IMR-90 (cell line): ENCODE data around the gene DPYD. TPM values are rescaled to one million over a fixed set of nuclear protein-coding genes. Genes with fewer than 3 reads are reported as not detected.

ENCODE experiments used
- ATAC-seq: fragments of 200-7000 bp; cut with Tn5 transposase; 2 replicates; pipeline ENCODE4 v1.9.1; 2020; ENCODE audit warnings: low read depth, mild to moderate bottlenecking, moderate library complexity
- BruUV-seq: library from RNA; stranded (reverse); fragments of 400-500 nt; replicated peaks from 2 replicates; lab custom pipeline; 2021; lab: Mats Ljungman, UMichigan
- CTCF ChIA-PET: fragments of 300-600 bp; formaldehyde crosslinking; extraction: SDS; loops from one replicate; lab custom pipeline; 2021; ENCODE audit warnings: antibody characterized with exemption; lab: Yijun Ruan, JAX
- POLR2A ChIA-PET: fragments of 300-600 bp; sonication (Branson Sonifier 250); formaldehyde crosslinking; loops from one replicate; lab custom pipeline; 2022; ENCODE audit warnings: antibody characterized with exemption; ENCODE audit not compliant: unreplicated experiment; lab: Charles Lee
- DNase-seq: peaks from one replicate; pipeline ENCODE4 v3.0.0; 2013
- H2AFZ ChIP-seq: replicated peaks from 2 replicates; pipeline ENCODE3; 2013; ENCODE audit warnings: low read length, mild to moderate bottlenecking; ENCODE audit not compliant: poor library complexity
- H2AK5ac ChIP-seq: 2 replicates; pipeline ENCODE4 v1.6.1; 2013; ENCODE audit warnings: low read depth, low read length, inconsistent platforms
- H2AK9ac ChIP-seq: replicated peaks from 2 replicates; pipeline ENCODE3; 2013; ENCODE audit warnings: mild to moderate bottlenecking, low read depth, low read length, moderate library complexity; ENCODE audit not compliant: poor library complexity
- H2BK120ac ChIP-seq: 2 replicates; pipeline ENCODE4 v1.6.1; 2013; ENCODE audit warnings: low read depth, low read length, inconsistent platforms
- H2BK15ac ChIP-seq: 3 replicates; pipeline ENCODE4 v1.6.1; 2013; ENCODE audit warnings: low read depth, low read length, inconsistent platforms
- H2BK20ac ChIP-seq: 2 replicates; pipeline ENCODE4 v1.6.1; 2013; ENCODE audit warnings: low read depth, mild to moderate bottlenecking, inconsistent platforms, low read length, moderate library complexity
- H2BK5ac ChIP-seq: 2 replicates; pipeline ENCODE4 v1.6.1; 2013; ENCODE audit warnings: mild to moderate bottlenecking, low read depth, low read length, inconsistent platforms; ENCODE audit not compliant: poor library complexity, severe bottlenecking
- H3K14ac ChIP-seq: replicated peaks from 2 replicates; pipeline ENCODE4 v1.6.1; 2013; ENCODE audit warnings: low read depth, low read length, inconsistent platforms
- H3K18ac ChIP-seq: 2 replicates; pipeline ENCODE4 v1.6.1; 2013; ENCODE audit warnings: low read depth, low read length, control low read depth
- H3K23ac ChIP-seq: 2 replicates; pipeline ENCODE4 v1.6.1; 2013; ENCODE audit warnings: low read depth, low read length, inconsistent platforms
- H3K27ac ChIP-seq: 2 replicates; pipeline ENCODE4 v1.5.1; 2013; ENCODE audit warnings: mild to moderate bottlenecking, control low read depth, low read length; ENCODE audit not compliant: insufficient read depth
- H3K27me3 ChIP-seq: 2 replicates; pipeline ENCODE4 v1.6.1; 2013; ENCODE audit warnings: low read length; ENCODE audit not compliant: control insufficient read depth, insufficient read depth
- H3K36me3 ChIP-seq: 2 replicates; pipeline ENCODE4 v1.6.1; 2013; ENCODE audit warnings: low read length, mixed read lengths; ENCODE audit not compliant: control insufficient read depth, insufficient read depth
- H3K4ac ChIP-seq: 2 replicates; pipeline ENCODE4 v1.6.1; 2013; ENCODE audit warnings: low read depth, low read length, inconsistent platforms
- H3K4me1 ChIP-seq: 2 replicates; pipeline ENCODE4 v1.6.1; 2013; ENCODE audit warnings: low read length, mixed read lengths; ENCODE audit not compliant: control insufficient read depth, insufficient read depth
- H3K4me2 ChIP-seq: 2 replicates; pipeline ENCODE4 v1.6.1; 2013; ENCODE audit warnings: low read depth, mild to moderate bottlenecking, control low read depth, low read length, moderate library complexity
- H3K4me3 ChIP-seq: 2 replicates; pipeline ENCODE4 v1.5.1; 2013; ENCODE audit warnings: low read depth, mild to moderate bottlenecking, control low read depth, low read length, moderate library complexity; ENCODE audit not compliant: insufficient read depth
- H3K56ac ChIP-seq: 2 replicates; pipeline ENCODE4 v1.6.1; 2013; ENCODE audit warnings: low read length, inconsistent platforms; ENCODE audit not compliant: insufficient read depth; ENCODE audit errors: extremely low read depth
- H3K79me1 ChIP-seq, 2 experiments: 2 replicates each; pipeline ENCODE4 v1.6.1; 2013; ENCODE audit warnings: low read length in 2 of 2, inconsistent platforms in 1 of 2, low read depth in 1 of 2
- H3K9ac ChIP-seq: 2 replicates; pipeline ENCODE4 v1.6.1; 2013; ENCODE audit warnings: low read depth, low read length, control low read depth
- H3K9me1 ChIP-seq: 2 replicates; pipeline ENCODE4 v1.6.1; 2013; ENCODE audit warnings: low read length, inconsistent platforms; ENCODE audit not compliant: insufficient read depth
- H3K9me3 ChIP-seq: 2 replicates; pipeline ENCODE4 v1.6.1; 2013; ENCODE audit warnings: low read length; ENCODE audit not compliant: control insufficient read depth, insufficient read depth
- H4K20me1 ChIP-seq: 2 replicates; pipeline ENCODE4 v1.6.1; 2013; ENCODE audit warnings: low read length, inconsistent platforms; ENCODE audit not compliant: insufficient read depth
- H4K5ac ChIP-seq: 2 replicates; pipeline ENCODE4 v1.6.1; 2013; ENCODE audit warnings: mild to moderate bottlenecking, low read depth, low read length, control low read depth
- H4K8ac ChIP-seq, 2 experiments: 2 replicates each; pipeline ENCODE4 v1.6.1; 2013; ENCODE audit warnings: low read depth in 2 of 2, low read length in 2 of 2, control low read depth in 1 of 2, inconsistent platforms in 1 of 2
- H4K91ac ChIP-seq: 2 replicates; pipeline ENCODE4 v1.6.1; 2013; ENCODE audit warnings: low read depth, low read length, inconsistent platforms; ENCODE audit not compliant: insufficient read depth
- BHLHE40 ChIP-seq: fragments of 150-350 bp; IDR thresholded peaks from 2 replicates; pipeline ENCODE4 v1.6.1; 2016; ENCODE audit warnings: mild to moderate bottlenecking, low read depth, low read length
- CEBPB ChIP-seq: IDR thresholded peaks from 2 replicates; pipeline ENCODE4 v1.6.1; 2012; ENCODE audit warnings: low read depth, low read length, improper control_type of control experiment
- CHD1 ChIP-seq: IDR thresholded peaks from 2 replicates; pipeline ENCODE4 v1.6.1; 2012; ENCODE audit warnings: low read depth, low read length, improper control_type of control experiment
- FOS ChIP-seq: fragments of 150-350 bp; IDR thresholded peaks from 2 replicates; pipeline ENCODE4 v1.6.1; 2016; ENCODE audit warnings: low read depth, low read length
- MAFK ChIP-seq: IDR thresholded peaks from 2 replicates; pipeline ENCODE4 v1.6.1; 2012; ENCODE audit warnings: low read depth, low read length, improper control_type of control experiment
- MAZ ChIP-seq: IDR thresholded peaks from 2 replicates; pipeline ENCODE4 v1.6.1; 2012; ENCODE audit warnings: low read depth, mild to moderate bottlenecking, low read length, improper control_type of control experiment, moderate library complexity, borderline replicate concordance
- MXI1 ChIP-seq: IDR thresholded peaks from 2 replicates; pipeline ENCODE4 v1.6.1; 2012; ENCODE audit warnings: low read depth, mild to moderate bottlenecking, low read length, moderate library complexity, borderline replicate concordance
- NFE2L2 ChIP-seq: fragments of 150-350 bp; IDR thresholded peaks from 2 replicates; pipeline ENCODE4 v1.6.1; 2016; ENCODE audit warnings: low read depth, mild to moderate bottlenecking, low read length
- POLR2A ChIP-seq: IDR thresholded peaks from 2 replicates; pipeline ENCODE4 v1.6.1; 2012; ENCODE audit warnings: mild to moderate bottlenecking, low read depth, low read length
- RAD21 ChIP-seq: IDR thresholded peaks from 2 replicates; pipeline ENCODE4 v1.6.1; 2012; ENCODE audit warnings: low read length, improper control_type of control experiment
- RCOR1 ChIP-seq: IDR thresholded peaks from 2 replicates; pipeline ENCODE4 v1.6.1; 2012; ENCODE audit warnings: mild to moderate bottlenecking, low read length, improper control_type of control experiment; ENCODE audit not compliant: insufficient replicate concordance
- RFX5 ChIP-seq: IDR thresholded peaks from 2 replicates; pipeline ENCODE4 v1.8.0; 2012; ENCODE audit warnings: low read depth, mild to moderate bottlenecking, low read length, moderate library complexity
- SMC3 ChIP-seq: fragments of 150-350 bp; IDR thresholded peaks from 2 replicates; pipeline ENCODE4 v1.6.1; 2016; ENCODE audit warnings: low read depth, mild to moderate bottlenecking, antibody characterized with exemption, low read length, moderate library complexity
- WGBS, 2 experiments: methylation state at CpG; one replicate each; pipeline versions ENCODE4 v1.1.5 to v1.1.7; 2013; ENCODE audit warnings: missing lambda C conversion rate in 2 of 2; ENCODE audit not compliant: insufficient read length in 1 of 2; ENCODE audit errors: extremely low coverage in 2 of 2; 5-methylcytosine and 5-hydroxymethylcytosine counted together
- dilution Hi-C: fragments of 300-500 bp; cut with HindIII; formaldehyde crosslinking; loops from one replicate; pipeline ENCODE4 v1.14.3; 2018; ENCODE audit warnings: low sequenced_read_pairs; ENCODE audit not compliant: unreplicated experiment
- in situ Hi-C: fragments of 300-500 bp; cut with MboI; formaldehyde crosslinking; loops from 3 replicates; pipeline ENCODE4 v1.14.3; 2019; ENCODE audit warnings: low sequenced_read_pairs, inconsistent platforms, mixed read lengths
- intact Hi-C: fragments of 100-400 bp; cut with micrococcal nuclease; formaldehyde crosslinking; loops from 2 replicates; pipeline ENCODE4 v1.10.0; 2022
- polyA plus RNA-seq, 3 experiments: library from polyadenylated mRNA; depleted of rRNA; stranded (reverse); fragments of >200 nt; gene quantifications; 2 replicates each; pipeline ENCODE4 v1.2.3, GENCODE V29; 2012; ENCODE audit warnings: low replicate concordance in 1 of 3
- total RNA-seq: library from RNA; depleted of rRNA; stranded (reverse); fragments of >200 nt; gene quantifications from 2 replicates; pipeline ENCODE4 v1.2.3, GENCODE V29; 2012
- TF ChIP-seq, protein P1 (sequence below): fragments of 150-350 bp; IDR thresholded peaks from 2 replicates; pipeline ENCODE4 v1.6.1; 2016; ENCODE audit warnings: low read depth, mild to moderate bottlenecking, low read length, moderate library complexity, borderline replicate concordance
- TF ChIP-seq, protein P2 (sequence below): fragments of 150-350 bp; IDR thresholded peaks from 2 replicates; pipeline ENCODE4 v1.6.1; 2017; ENCODE audit warnings: mild to moderate bottlenecking, antibody characterized with exemption, low read length, low read depth
- TF ChIP-seq, protein P3 (sequence below): conservative IDR thresholded peaks from 2 replicates; pipeline ENCODE4 v1.5.1; 2012; ENCODE audit warnings: mild to moderate bottlenecking, low read depth, low read length, improper control_type of control experiment

Gene DPYD
- total and polyA plus RNA-seq, 2 of the 4 experiments (the other 2 are of a cell fraction) = 9.3 to 47.3 TPM

DNA sequence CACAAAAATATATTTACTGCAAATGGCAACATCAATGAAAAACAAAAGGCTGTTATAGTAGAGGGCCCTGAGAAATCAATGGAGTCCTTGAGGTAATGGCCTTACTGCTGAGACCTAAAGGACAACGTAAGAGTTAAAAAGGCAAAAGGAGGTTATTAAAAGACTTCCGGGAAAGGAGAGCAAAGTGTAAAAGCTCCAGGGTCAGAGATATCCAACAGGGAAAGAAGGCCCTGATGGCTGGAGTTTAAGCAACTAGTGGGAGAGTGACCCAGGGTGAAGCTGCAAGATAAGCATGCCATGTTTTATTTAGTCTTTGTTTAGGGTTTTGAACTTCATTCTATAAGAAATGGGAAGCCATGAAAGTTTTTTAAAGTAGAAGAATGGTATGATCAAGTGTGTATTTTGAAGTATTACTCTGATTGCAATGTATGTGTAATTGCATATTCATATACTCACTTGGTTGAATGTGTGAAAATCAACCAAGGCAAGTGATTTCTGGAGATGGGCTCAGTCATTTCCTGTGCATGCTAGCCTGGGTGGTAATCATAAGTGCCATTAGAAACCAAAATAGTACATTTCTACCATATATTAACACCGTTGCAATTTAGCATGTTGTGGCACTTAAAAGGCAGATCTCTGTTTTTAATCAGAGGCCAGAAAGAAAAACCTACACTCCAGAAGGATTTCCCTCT is 5.3 kb upstream of the DPYD start:
- H2BK5ac ChIP-seq = no peak overlapping the region
- in situ Hi-C loops = no loop called here
- H4K5ac ChIP-seq = no peak overlapping the region
- no peaks in the 10 kb centered on the region for H3K79me1 ChIP-seq
- no peak overlapping the region for H2AK5ac ChIP-seq
- H3K4ac ChIP-seq = no peak overlapping the region
- no peak overlapping the region for H2BK15ac ChIP-seq
- no peaks in the 10 kb centered on the region; the same call in 1 of the 2 replicates for H3K9me1 ChIP-seq
- H4K91ac ChIP-seq = no peak overlapping the region
- no peak for DNase-seq
- dilution Hi-C loops = no loop called here
- H2AK9ac ChIP-seq = no peak overlapping the region
- no peak for ATAC-seq
- no peaks in the 10 kb centered on the region for H3K27me3 ChIP-seq
- H3K36me3 ChIP-seq = no peaks in the 10 kb centered on the region
- no peak overlapping the region for H3K56ac ChIP-seq
- TF ChIP-seq MXI1 (no peak), NFE2L2 (no peak), CEBPB (no peak), MAFK (no peak), RAD21 (no peak), FOS (no peak), SMC3 (no peak), CHD1 (no peak), BHLHE40 (no peak), MAZ (no peak), RCOR1 (no peak), POLR2A (no peak), RFX5 (no peak)
- TF ChIP-seq, protein P1, sequence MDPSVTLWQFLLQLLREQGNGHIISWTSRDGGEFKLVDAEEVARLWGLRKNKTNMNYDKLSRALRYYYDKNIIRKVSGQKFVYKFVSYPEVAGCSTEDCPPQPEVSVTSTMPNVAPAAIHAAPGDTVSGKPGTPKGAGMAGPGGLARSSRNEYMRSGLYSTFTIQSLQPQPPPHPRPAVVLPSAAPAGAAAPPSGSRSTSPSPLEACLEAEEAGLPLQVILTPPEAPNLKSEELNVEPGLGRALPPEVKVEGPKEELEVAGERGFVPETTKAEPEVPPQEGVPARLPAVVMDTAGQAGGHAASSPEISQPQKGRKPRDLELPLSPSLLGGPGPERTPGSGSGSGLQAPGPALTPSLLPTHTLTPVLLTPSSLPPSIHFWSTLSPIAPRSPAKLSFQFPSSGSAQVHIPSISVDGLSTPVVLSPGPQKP = no peak
- TF ChIP-seq, protein P2, sequence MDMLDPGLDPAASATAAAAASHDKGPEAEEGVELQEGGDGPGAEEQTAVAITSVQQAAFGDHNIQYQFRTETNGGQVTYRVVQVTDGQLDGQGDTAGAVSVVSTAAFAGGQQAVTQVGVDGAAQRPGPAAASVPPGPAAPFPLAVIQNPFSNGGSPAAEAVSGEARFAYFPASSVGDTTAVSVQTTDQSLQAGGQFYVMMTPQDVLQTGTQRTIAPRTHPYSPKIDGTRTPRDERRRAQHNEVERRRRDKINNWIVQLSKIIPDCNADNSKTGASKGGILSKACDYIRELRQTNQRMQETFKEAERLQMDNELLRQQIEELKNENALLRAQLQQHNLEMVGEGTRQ = no peak
- TF ChIP-seq, protein P3, sequence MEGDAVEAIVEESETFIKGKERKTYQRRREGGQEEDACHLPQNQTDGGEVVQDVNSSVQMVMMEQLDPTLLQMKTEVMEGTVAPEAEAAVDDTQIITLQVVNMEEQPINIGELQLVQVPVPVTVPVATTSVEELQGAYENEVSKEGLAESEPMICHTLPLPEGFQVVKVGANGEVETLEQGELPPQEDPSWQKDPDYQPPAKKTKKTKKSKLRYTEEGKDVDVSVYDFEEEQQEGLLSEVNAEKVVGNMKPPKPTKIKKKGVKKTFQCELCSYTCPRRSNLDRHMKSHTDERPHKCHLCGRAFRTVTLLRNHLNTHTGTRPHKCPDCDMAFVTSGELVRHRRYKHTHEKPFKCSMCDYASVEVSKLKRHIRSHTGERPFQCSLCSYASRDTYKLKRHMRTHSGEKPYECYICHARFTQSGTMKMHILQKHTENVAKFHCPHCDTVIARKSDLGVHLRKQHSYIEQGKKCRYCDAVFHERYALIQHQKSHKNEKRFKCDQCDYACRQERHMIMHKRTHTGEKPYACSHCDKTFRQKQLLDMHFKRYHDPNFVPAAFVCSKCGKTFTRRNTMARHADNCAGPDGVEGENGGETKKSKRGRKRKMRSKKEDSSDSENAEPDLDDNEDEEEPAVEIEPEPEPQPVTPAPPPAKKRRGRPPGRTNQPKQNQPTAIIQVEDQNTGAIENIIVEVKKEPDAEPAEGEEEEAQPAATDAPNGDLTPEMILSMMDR = no peak
- intact Hi-C loops = no loop called here
- CTCF ChIA-PET = no interaction called here
- H3K9ac ChIP-seq = no peak overlapping the region
- no peak overlapping the region for H3K23ac ChIP-seq
- no peak overlapping the region for H3K4me3 ChIP-seq
- no peaks in the 10 kb centered on the region for H3K4me1 ChIP-seq
- no peak overlapping the region for H2AFZ ChIP-seq
- WGBS, 2 experiments = 69% methylated on average over 2 of the region's 3 CpGs; no CpG with 5 or more reads in 1 of the 2 experiments
- no TSS peak for BruUV-seq
- H3K9me3 ChIP-seq = no peaks in the 10 kb centered on the region
- H2BK20ac ChIP-seq = no peak overlapping the region
- no peak overlapping the region for H3K18ac ChIP-seq
- H2BK120ac ChIP-seq = no peak overlapping the region
- no peak overlapping the region for H3K14ac ChIP-seq
- H3K4me2 ChIP-seq = no peak overlapping the region
- H4K20me1 ChIP-seq = no peaks in the 10 kb centered on the region; the same call in 1 of the 2 replicates
- no peak overlapping the region for H4K8ac ChIP-seq
- H3K27ac ChIP-seq = no peak overlapping the region
- POLR2A ChIA-PET = no interaction called here
